Hippocampal formation (tissue), 2 donors: ENCODE data around the gene TBL1XR1.
"Not testable (repeated sequence)": the region's sequence is repeated elsewhere in the genome, so short reads cannot be mapped to it uniquely, and the experiment has no call there.

Experiments used
- DNase-seq, 2 donors: peaks; one replicate each; lab custom pipeline; 2025; lab: John Stamatoyannopoulos, UW

Gene TBL1XR1

GRCh38 chr3:177141471-177141870 is 55.8 kb downstream of the TBL1XR1 start:
- no peak for DNase-seq

GRCh38 chr3:177139220-177139619 is 58.1 kb downstream of the TBL1XR1 start:
- not testable (repeated sequence) for DNase-seq

GRCh38 chr3:177137774-177138705 is 59.2 kb downstream of the TBL1XR1 start:
- DNase-seq: no peak

- DNase-seq: no peak
Observed at GRCh38 chr3:177136741-177137140, 60.5 kb downstream of the TBL1XR1 start.

GRCh38 chr3:177135841-177136492 is 61.3 kb downstream of the TBL1XR1 start:
- no peak for DNase-seq

GRCh38 chr3:177134816-177135210 is 62.5 kb downstream of the TBL1XR1 start:
- no peak for DNase-seq

GRCh38 chr3:177133860-177134815 is 63.1 kb downstream of the TBL1XR1 start:
- DNase-seq: no peak

- no peak for DNase-seq
Observed at GRCh38 chr3:177131927-177132636, 65.2 kb downstream of the TBL1XR1 start.

- DNase-seq: no peak
Observed at GRCh38 chr3:177127008-177127407, 70.3 kb downstream of the TBL1XR1 start.

GRCh38 chr3:177126015-177126773 is 71.1 kb downstream of the TBL1XR1 start:
- no peak for DNase-seq

- no peak for DNase-seq
Observed at GRCh38 chr3:177124882-177125281, 72.4 kb downstream of the TBL1XR1 start.

- DNase-seq: no peak
Observed at GRCh38 chr3:177123822-177124221, 73.5 kb downstream of the TBL1XR1 start.

- DNase-seq: no peak
Observed at GRCh38 chr3:177122183-177122856, 75.0 kb downstream of the TBL1XR1 start.

GRCh38 chr3:177119829-177120228 is 77.5 kb downstream of the TBL1XR1 start:
- DNase-seq: no peak

- no peak for DNase-seq
Observed at GRCh38 chr3:177114253-177114652, 83.0 kb downstream of the TBL1XR1 start.

GRCh38 chr3:177111541-177111949 is 85.7 kb downstream of the TBL1XR1 start:
- DNase-seq: no peak

- no peak for DNase-seq
Observed at GRCh38 chr3:177110895-177111294, 86.4 kb downstream of the TBL1XR1 start.

GRCh38 chr3:177110386-177110785 is 86.9 kb downstream of the TBL1XR1 start:
- DNase-seq: no peak

- DNase-seq: no peak
Observed at GRCh38 chr3:177109688-177110330, 87.5 kb downstream of the TBL1XR1 start.
